ENCODE results near the gene ZCCHC4.
A peak's percentile ranks its signal among the peaks of the same experiment; 100 is the strongest.

Gene ZCCHC4

GRCh38 chr4:25312496-25313200 lies at the start of gene ZCCHC4:
Gene ZCCHC4, plus strand, starts transcription at chr4:25312774. Its CDS starts 36 bp downstream, at chr4:25312810.
- DNase-seq (ENCODE audit: low read depth in 2 of 2): peak; percentile 75 to 77

- DNase-seq (ENCODE audit: low read depth in 2 of 2): no peak
Measured at GRCh38 chr4:25271866-25272265, 40.7 kb upstream of the ZCCHC4 start.

- no peak for DNase-seq (ENCODE audit: low read depth in 2 of 2)
Measured at GRCh38 chr4:25280210-25280609, 32.4 kb upstream of the ZCCHC4 start.

- DNase-seq (ENCODE audit: low read depth in 2 of 2): no peak
Measured at GRCh38 chr4:25283948-25284347, 28.6 kb upstream of the ZCCHC4 start.

GRCh38 chr4:25284466-25284865 lies 28.1 kb upstream of the ZCCHC4 start:
- DNase-seq (ENCODE audit: low read depth in 2 of 2): no peak

- DNase-seq (ENCODE audit: low read depth in 2 of 2): no peak
Measured at GRCh38 chr4:25290490-25291067, 22.0 kb upstream of the ZCCHC4 start.

- no peak for DNase-seq (ENCODE audit: low read depth in 2 of 2)
Measured at GRCh38 chr4:25291158-25291733, 21.3 kb upstream of the ZCCHC4 start.

- no peak for DNase-seq (ENCODE audit: low read depth in 2 of 2)
Measured at GRCh38 chr4:25297528-25298242, 14.9 kb upstream of the ZCCHC4 start.

GRCh38 chr4:25299476-25300203 lies 12.9 kb upstream of the ZCCHC4 start:
- no peak for DNase-seq (ENCODE audit: low read depth in 2 of 2)

- DNase-seq (ENCODE audit: low read depth in 2 of 2): no peak
Measured at GRCh38 chr4:25301471-25301870, 11.1 kb upstream of the ZCCHC4 start.

GRCh38 chr4:25302626-25303025 lies 9.9 kb upstream of the ZCCHC4 start:
- no peak for DNase-seq (ENCODE audit: low read depth in 2 of 2)

GRCh38 chr4:25303578-25303977 lies 9.0 kb upstream of the ZCCHC4 start:
- DNase-seq (ENCODE audit: low read depth in 2 of 2): no peak

GRCh38 chr4:25306518-25307057 lies 6.0 kb upstream of the ZCCHC4 start:
- no peak for DNase-seq (ENCODE audit: low read depth in 2 of 2)

GRCh38 chr4:25307596-25307995 lies 5.0 kb upstream of the ZCCHC4 start:
- DNase-seq (ENCODE audit: low read depth in 2 of 2): no peak

- DNase-seq (ENCODE audit: low read depth in 2 of 2): no peak
Measured at GRCh38 chr4:25308306-25308705, 4.3 kb upstream of the ZCCHC4 start.

GRCh38 chr4:25308761-25309160 lies 3.8 kb upstream of the ZCCHC4 start:
- DNase-seq (ENCODE audit: low read depth in 2 of 2): no peak

GRCh38 chr4:25310066-25310802 lies 2.3 kb upstream of the ZCCHC4 start:
- no peak for DNase-seq (ENCODE audit: low read depth in 2 of 2)

- DNase-seq (ENCODE audit: low read depth in 2 of 2): no peak
Measured at GRCh38 chr4:25310803-25311166, 1.8 kb upstream of the ZCCHC4 start.

- DNase-seq (ENCODE audit: low read depth in 2 of 2): no peak
Measured at GRCh38 chr4:25313201-25313895, 774 bp downstream of the ZCCHC4 start.

- peak in 1 of 2 experiments; percentile 16 for DNase-seq (ENCODE audit: low read depth in 2 of 2)
Measured at GRCh38 chr4:25320336-25320735, 7.8 kb downstream of the ZCCHC4 start.

All from fibroblast of skin of left biceps (primary cell).